Karpas-422 (cell line): ENCODE measurements around the gene LYRM1. TPM values are rescaled to one million over a fixed set of nuclear protein-coding genes. Genes with fewer than 3 reads are reported as not detected.
A peak's percentile ranks its signal among the peaks of the same experiment; 100 is the strongest.

Source experiments
- DNase-seq: peaks from one replicate; pipeline ENCODE4 v3.0.0-alpha.2; 2015
- H2AFZ ChIP-seq: fragments of 200-600 bp; sonication (generic); 2 replicates; pipeline ENCODE4 v1.6.1; 2014; ENCODE audit warnings: antibody characterized with exemption, low read length, mixed read lengths
- H3K27ac ChIP-seq: fragments of 200-600 bp; sonication (generic); 2 replicates; pipeline ENCODE4 v1.5.1; 2014; ENCODE audit warnings: mild to moderate bottlenecking, low read length, moderate library complexity
- H3K27me3 ChIP-seq: fragments of 200-600 bp; sonication (generic); 2 replicates; pipeline ENCODE4 v1.6.1; 2014; ENCODE audit warnings: low read length, mixed read lengths
- H3K36me3 ChIP-seq: fragments of 200-600 bp; sonication (generic); 2 replicates; pipeline ENCODE4 v1.6.1; 2014; ENCODE audit warnings: low read length, mixed read lengths; ENCODE audit not compliant: insufficient read depth
- H3K4me1 ChIP-seq: fragments of 200-600 bp; sonication (generic); 2 replicates; pipeline ENCODE4 v1.6.1; 2014; ENCODE audit warnings: mild to moderate bottlenecking, low read length, mixed read lengths
- H3K4me2 ChIP-seq: fragments of 200-600 bp; sonication (generic); 2 replicates; pipeline ENCODE4 v1.6.1; 2014; ENCODE audit warnings: low read length, low read depth, mild to moderate bottlenecking; ENCODE audit not compliant: poor library complexity, severe bottlenecking
- H3K4me3 ChIP-seq: fragments of 200-600 bp; sonication (generic); 2 replicates; pipeline ENCODE4 v1.5.1; 2014; ENCODE audit warnings: mild to moderate bottlenecking, antibody characterized with exemption, low read length, mixed read lengths
- H3K79me2 ChIP-seq: fragments of 200-600 bp; sonication (generic); 2 replicates; pipeline ENCODE4 v1.6.1; 2014; ENCODE audit warnings: mild to moderate bottlenecking, low read length, mixed read lengths
- H3K9ac ChIP-seq: fragments of 200-600 bp; sonication (generic); 2 replicates; pipeline ENCODE4 v1.6.0; 2014; ENCODE audit warnings: low read length
- H3K9me2 ChIP-seq: fragments of 200-600 bp; sonication (generic), shearing (Covaris generic); replicated peaks from 2 replicates; pipeline ENCODE4 v1.6.0; 2014; ENCODE audit warnings: mild to moderate bottlenecking, low read length, moderate library complexity; ENCODE audit not compliant: insufficient read depth
- H3K9me3 ChIP-seq: fragments of 300-700, 200-600 bp; sonication (generic); 2 replicates; pipeline ENCODE4 v1.6.1; 2014; ENCODE audit warnings: low read length, mixed read lengths
- H4K20me1 ChIP-seq: fragments of 200-600 bp; sonication (generic); 2 replicates; pipeline ENCODE4 v1.6.1; 2014; ENCODE audit warnings: mild to moderate bottlenecking, antibody characterized with exemption, low read length, low read depth; ENCODE audit not compliant: insufficient read depth
- total RNA-seq: library from RNA; depleted of rRNA; stranded (reverse); fragments of >200 nt; shearing (Covaris generic); gene quantifications from 2 replicates; pipeline ENCODE4 v1.2.3, GENCODE V29; 2014; ENCODE audit warnings: low replicate concordance

LYRM1 gene
- total RNA-seq, 1 experiment from 2014 or later = 43.2 TPM

- Histone ChIP-seq H3K4me3 (peak overlapping the region; percentile 88), H4K20me1 (peaks cover 26% of the 10 kb centered on the region; the same call in 1 of the 2 replicates), H3K4me1 (peaks cover 56% of the 10 kb centered on the region), H3K4me2 (peak overlapping the region; percentile 96), H3K27ac (peak overlapping the region; percentile 89), H3K79me2 (peaks cover 46% of the 10 kb centered on the region), H3K36me3 (0 out of 2 replicates have a peak, but pooled peaks cover 15% of the 10 kb centered on the region), H2AFZ (no peak overlapping the region), H3K9ac (peak overlapping the region; percentile 79), H3K9me3 (no peaks in the 10 kb centered on the region), H3K27me3 (no peaks in the 10 kb centered on the region), H3K9me2 (no peaks in the 10 kb centered on the region)
- peak; percentile 92 for DNase-seq
These were observed 1.0 kb downstream of the LYRM1 start for GRCh38 chr16:20901436-20902112.

DNA sequence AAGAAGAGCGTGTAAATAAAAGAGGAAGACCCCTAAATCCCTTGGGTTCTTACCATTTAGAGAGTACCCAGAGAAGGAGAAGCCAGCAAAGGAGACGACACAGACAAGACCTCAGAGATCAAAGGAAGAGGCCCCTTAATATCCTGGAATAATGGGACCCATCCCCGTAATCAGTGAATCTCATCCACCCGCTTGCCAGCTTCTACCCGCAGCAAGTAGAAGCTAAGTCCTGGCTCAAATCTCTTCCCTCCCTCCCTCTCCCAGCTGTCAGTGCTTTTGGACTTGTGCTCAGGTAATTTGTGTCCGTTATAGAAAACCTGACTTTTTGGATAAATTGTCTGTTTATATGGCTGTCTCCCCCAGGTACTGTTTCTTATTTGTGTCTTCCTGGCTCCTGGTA is 1.9 kb downstream of the LYRM1 start:
- no peak for DNase-seq
- H3K4me2 ChIP-seq = peak overlapping the region; percentile 96
- peaks cover 56% of the 10 kb centered on the region for H3K4me1 ChIP-seq
- H3K79me2 ChIP-seq = peaks cover 37% of the 10 kb centered on the region
- H3K9me3 ChIP-seq = no peaks in the 10 kb centered on the region
- no peaks in the 10 kb centered on the region for H3K9me2 ChIP-seq
- no peaks in the 10 kb centered on the region for H3K27me3 ChIP-seq
- H3K27ac ChIP-seq = no peak overlapping the region
- 0 out of 2 replicates have a peak, but pooled peaks cover 9% of the 10 kb centered on the region for H3K36me3 ChIP-seq
- peak overlapping the region; percentile 88 for H3K4me3 ChIP-seq
- H3K9ac ChIP-seq = peak overlapping the region; percentile 79
- peaks cover 26% of the 10 kb centered on the region; the same call in 1 of the 2 replicates for H4K20me1 ChIP-seq
- no peak overlapping the region for H2AFZ ChIP-seq

DNA sequence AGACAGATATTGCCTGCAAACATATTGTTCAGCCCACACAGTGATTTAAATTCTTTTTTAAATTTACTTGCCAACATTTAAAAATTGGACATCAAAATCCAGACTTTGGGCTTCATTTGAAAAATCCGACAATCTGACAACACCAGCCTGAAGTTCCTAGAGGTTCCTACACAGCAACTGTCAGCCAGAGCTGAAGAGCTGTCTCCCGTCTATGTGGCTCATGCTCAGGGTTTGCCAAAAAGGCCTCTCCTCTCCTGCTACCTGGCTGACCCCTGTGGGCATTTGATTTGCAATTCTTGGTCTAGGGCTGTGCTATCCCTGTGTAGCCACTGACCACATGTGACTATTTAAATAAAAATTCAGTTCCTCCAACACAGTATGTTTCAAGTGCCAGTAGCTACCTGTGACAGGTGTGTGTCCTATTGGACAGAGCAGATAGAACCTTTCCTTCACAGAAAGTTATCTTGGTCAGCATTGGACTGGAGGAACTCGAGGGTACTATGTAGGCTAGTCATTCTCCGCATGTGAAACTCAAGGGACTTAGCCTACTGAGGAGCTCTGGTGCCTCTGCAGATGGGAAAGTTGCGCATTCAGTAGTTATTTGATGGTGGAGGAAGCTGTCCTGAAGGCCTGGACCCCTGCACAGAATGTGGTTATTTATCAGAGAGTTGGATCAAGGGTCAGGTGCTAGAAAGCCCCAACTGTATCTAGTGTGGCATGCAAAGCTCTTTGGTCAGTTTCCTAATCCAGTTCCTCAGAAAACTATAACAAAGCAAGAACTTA is 2.7 kb downstream of the LYRM1 start:
- no peak for DNase-seq
- H3K4me2 ChIP-seq = peak overlapping the region; percentile 96
- peaks cover 29% of the 10 kb centered on the region for H3K79me2 ChIP-seq
- peak overlapping the region; percentile 74; the same call in 1 of the 2 replicates for H3K27ac ChIP-seq
- H3K9me3 ChIP-seq = no peaks in the 10 kb centered on the region
- no peak overlapping the region for H2AFZ ChIP-seq
- H3K36me3 ChIP-seq = 0 out of 2 replicates have a peak, but pooled peaks cover 7% of the 10 kb centered on the region
- peaks cover 50% of the 10 kb centered on the region for H3K4me1 ChIP-seq
- peak overlapping the region; percentile 88 for H3K4me3 ChIP-seq
- H3K9ac ChIP-seq = peak overlapping the region; percentile 25
- H4K20me1 ChIP-seq = peaks cover 26% of the 10 kb centered on the region; the same call in 1 of the 2 replicates
- H3K9me2 ChIP-seq = no peaks in the 10 kb centered on the region
- no peaks in the 10 kb centered on the region for H3K27me3 ChIP-seq

DNA sequence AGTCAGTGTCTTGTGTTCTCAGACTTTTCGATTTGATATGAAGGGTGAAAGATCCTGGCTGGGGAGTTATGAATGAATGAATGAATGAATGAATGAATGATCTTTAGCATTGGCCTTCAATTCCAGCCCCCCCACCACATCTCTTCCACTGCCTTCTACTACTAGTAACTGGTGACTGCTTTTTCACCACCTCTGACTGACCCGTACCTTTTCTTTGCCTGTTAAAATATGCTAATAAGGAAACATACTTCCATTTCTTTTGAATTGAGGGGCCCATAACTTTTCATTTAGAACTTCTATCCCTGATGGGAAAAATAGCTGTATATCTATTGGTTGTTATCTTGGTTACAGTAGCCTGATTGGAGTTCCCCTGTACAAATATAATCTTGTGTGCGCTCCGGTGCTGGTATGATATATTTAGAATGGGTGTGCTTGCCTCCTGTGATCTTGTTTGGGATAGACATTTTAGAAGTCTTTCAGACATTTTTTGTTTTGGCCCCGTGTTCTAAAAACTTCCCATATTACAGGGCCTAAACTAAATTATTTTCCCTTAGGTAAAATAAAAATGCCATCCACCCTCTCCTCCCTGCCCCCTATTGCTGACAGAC is 3.4 kb downstream of the LYRM1 start:
- 0 out of 2 replicates have a peak, but pooled peaks cover 7% of the 10 kb centered on the region for H3K36me3 ChIP-seq
- peaks cover 43% of the 10 kb centered on the region for H3K4me1 ChIP-seq
- H3K4me2 ChIP-seq = peak overlapping the region; percentile 96
- no peaks in the 10 kb centered on the region for H3K27me3 ChIP-seq
- peak overlapping the region; percentile 88 for H3K4me3 ChIP-seq
- H3K9me2 ChIP-seq = no peaks in the 10 kb centered on the region
- H2AFZ ChIP-seq = no peak overlapping the region
- no peaks in the 10 kb centered on the region for H3K9me3 ChIP-seq
- H3K27ac ChIP-seq = peak overlapping the region; percentile 74
- peaks cover 22% of the 10 kb centered on the region for H3K79me2 ChIP-seq
- H3K9ac ChIP-seq = peak overlapping the region; percentile 25
- peaks cover 33% of the 10 kb centered on the region; the same call in 1 of the 2 replicates for H4K20me1 ChIP-seq
- no peak for DNase-seq

DNA sequence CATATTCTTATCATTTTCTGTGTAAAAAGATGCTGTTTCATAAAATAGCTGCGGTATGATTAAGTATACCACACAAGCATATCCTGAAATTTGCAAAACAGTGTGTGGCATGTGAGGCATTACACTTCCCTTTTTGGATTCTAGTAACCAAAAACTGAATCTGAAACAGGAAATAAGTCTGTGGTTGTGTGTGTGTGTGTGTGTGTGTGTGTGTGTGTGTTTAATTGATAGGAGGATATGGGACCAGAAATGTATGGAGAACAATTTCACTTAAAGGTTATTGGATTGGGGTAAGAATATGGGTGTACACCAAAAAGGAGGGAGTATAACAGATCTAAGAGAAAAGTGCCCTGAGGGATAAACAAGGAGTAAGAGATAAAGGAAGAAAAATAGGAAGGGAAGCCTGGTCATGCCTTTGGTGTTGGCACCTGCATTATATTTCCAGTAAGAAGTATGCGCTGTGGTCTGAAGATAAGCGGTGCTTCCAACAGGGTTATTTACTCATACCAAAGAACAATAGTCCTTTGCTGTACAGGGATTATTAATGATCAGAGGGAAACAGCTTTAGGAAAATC is 4.0 kb downstream of the LYRM1 start:
- peak overlapping the region; percentile 96 for H3K4me2 ChIP-seq
- H3K4me3 ChIP-seq = peak overlapping the region; percentile 88
- no peak overlapping the region for H3K9ac ChIP-seq
- no peaks in the 10 kb centered on the region for H3K9me3 ChIP-seq
- no peaks in the 10 kb centered on the region for H3K9me2 ChIP-seq
- H3K36me3 ChIP-seq = 0 out of 2 replicates have a peak, but pooled peaks cover 7% of the 10 kb centered on the region
- peaks cover 16% of the 10 kb centered on the region for H3K79me2 ChIP-seq
- no peaks in the 10 kb centered on the region for H3K27me3 ChIP-seq
- DNase-seq = peak; percentile 92
- H3K4me1 ChIP-seq = peaks cover 38% of the 10 kb centered on the region
- H4K20me1 ChIP-seq = peaks cover 36% of the 10 kb centered on the region; the same call in 1 of the 2 replicates
- peak overlapping the region; percentile 74 for H3K27ac ChIP-seq
- no peak overlapping the region for H2AFZ ChIP-seq

DNA sequence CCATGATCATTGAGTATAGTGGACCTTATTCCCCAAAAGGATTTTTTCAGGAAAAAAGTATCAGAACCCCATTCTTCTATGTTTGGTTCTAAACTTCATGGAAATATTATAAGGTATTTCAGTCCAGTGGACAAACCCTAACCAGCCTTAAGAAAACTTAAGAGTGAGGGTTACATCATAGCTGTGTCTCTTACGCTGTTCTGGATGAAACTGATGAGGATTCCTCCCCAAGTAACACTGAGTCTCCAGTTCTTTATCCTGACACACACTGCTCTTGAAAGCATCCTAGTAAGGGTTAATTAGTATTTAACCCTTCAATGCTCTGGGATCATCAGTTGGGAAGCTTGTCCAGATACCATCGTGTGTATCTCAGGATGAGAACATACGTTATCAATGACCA is 5.0 kb downstream of the LYRM1 start:
- no peak overlapping the region for H3K4me3 ChIP-seq
- no peak overlapping the region for H2AFZ ChIP-seq
- no peak for DNase-seq
- 0 out of 2 replicates have a peak, but pooled peaks cover 7% of the 10 kb centered on the region for H3K36me3 ChIP-seq
- no peaks in the 10 kb centered on the region for H3K9me2 ChIP-seq
- no peaks in the 10 kb centered on the region for H3K27me3 ChIP-seq
- peaks cover 38% of the 10 kb centered on the region for H3K4me1 ChIP-seq
- no peaks in the 10 kb centered on the region for H3K9me3 ChIP-seq
- no peak overlapping the region for H3K9ac ChIP-seq
- no peak overlapping the region for H3K4me2 ChIP-seq
- H3K79me2 ChIP-seq = peaks cover 12% of the 10 kb centered on the region
- H4K20me1 ChIP-seq = peaks cover 36% of the 10 kb centered on the region; the same call in 1 of the 2 replicates
- no peak overlapping the region for H3K27ac ChIP-seq

GRCh38 chr16:20906341-20907255 is 6.0 kb downstream of the LYRM1 start:
- Histone ChIP-seq H3K36me3 (0 out of 2 replicates have a peak, but pooled peaks cover 7% of the 10 kb centered on the region), H3K9ac (no peak overlapping the region), H3K9me2 (no peaks in the 10 kb centered on the region), H3K9me3 (no peaks in the 10 kb centered on the region), H3K27me3 (no peaks in the 10 kb centered on the region), H4K20me1 (peaks cover 36% of the 10 kb centered on the region; the same call in 1 of the 2 replicates), H3K4me2 (no peak overlapping the region), H3K4me1 (peaks cover 37% of the 10 kb centered on the region), H3K4me3 (no peak overlapping the region), H3K79me2 (peaks cover 9% of the 10 kb centered on the region), H3K27ac (no peak overlapping the region), H2AFZ (no peak overlapping the region)
- DNase-seq = no peak
